Stimulated activated CD4-positive, alpha-beta T cell treated with anti-CD3 and anti-CD28 coated beads, Interleukin-4, amount 100 ng/mL, for 1 hour (primary cell): ENCODE results near the gene TSPAN12.

Experiments
- DNase-seq: peaks from one replicate; pipeline ENCODE4 v3.0.0-alpha.2; 2020

Gene TSPAN12

GRCh38 chr7:120738816-120739215 is 119.1 kb downstream of the TSPAN12 start:
- no peak for DNase-seq
